Measurements from ENCODE around the gene ACOT11. TPM values are rescaled to one million over a fixed set of nuclear protein-coding genes. Genes with fewer than 3 reads are reported as not detected.

Gene ACOT11
- total and polyA plus RNA-seq, 9 of the 15 experiments (the other 6 are each of a cell fraction or from before 2014, with no cell fraction given), result 0.04 to 1.2 (median 0.64) TPM; not detected in 2

DNA sequence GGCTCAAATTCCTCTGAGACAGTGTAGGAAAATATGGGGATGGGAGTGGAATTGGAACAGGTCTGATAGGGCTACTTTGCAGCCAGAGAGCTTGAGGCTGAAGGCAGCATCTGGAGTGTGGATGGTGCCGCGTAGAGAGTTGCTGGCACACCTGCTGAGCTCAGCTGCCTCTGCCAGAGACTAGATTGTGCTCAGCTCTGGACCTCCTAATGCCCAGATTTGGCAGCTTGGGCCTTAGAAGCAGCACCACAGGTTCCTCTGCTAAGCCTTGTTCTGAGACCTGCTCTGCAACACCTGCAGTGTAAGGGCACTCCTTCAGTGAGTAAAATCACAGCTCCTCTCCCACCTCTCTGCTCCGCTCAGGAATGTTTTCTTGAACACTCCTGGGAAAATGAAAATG lies 23.3 kb downstream of the ACOT11 start (continued):
- TF ChIP-seq PBX2 (CRISPR knock-in tag; IDR thresholded peaks at IDR 0.05; ENCODE audit: low read depth) (no peak), PBX2 (tag; conservative IDR thresholded peaks at IDR 0.05; ENCODE audit: low read depth) (no peak), TAF7 (tag; IDR thresholded peaks at IDR 0.05) (no peak), ZNF561 (CRISPR knock-in tag; conservative IDR thresholded peaks at IDR 0.05) (no peak), ZNF253 (CRISPR knock-in tag; conservative IDR thresholded peaks at IDR 0.05) (no peak), ZNF3 (CRISPR knock-in tag; IDR thresholded peaks at IDR 0.05) (no peak), ELF2 (CRISPR knock-in tag; IDR thresholded peaks at IDR 0.05) (no peak), KLF13 (tag; IDR thresholded peaks at IDR 0.05; ENCODE audit: borderline replicate concordance, low read depth) (no peak), PHF20 (IDR thresholded peaks at IDR 0.05; ENCODE audit: partially characterized antibody) (no peak), RNF2 (IDR thresholded peaks at IDR 0.05) (no peak)
